OCI-LY7 (cell line): ENCODE measurements around the gene TPSG1.

ENCODE experiments used
- CTCF ChIP-seq: fragments of 200-600 bp; sonication (generic); conservative IDR thresholded peaks from 2 replicates; pipeline ENCODE4 v1.5.1; 2014; ENCODE audit warnings: mild to moderate bottlenecking, antibody characterized with exemption, low read length, moderate library complexity, mixed read lengths
- EZH2phosphoT487 ChIP-seq: fragments of 200-600 bp; sonication (generic); IDR thresholded peaks from 2 replicates; pipeline ENCODE4 v1.6.1; 2018; ENCODE audit warnings: low read depth, borderline replicate concordance, mild to moderate bottlenecking, mixed run types, antibody characterized with exemption, low read length, moderate library complexity, mixed read lengths

- TF ChIP-seq CTCF (no peak), EZH2phosphoT487 (no peak)
These were observed 36.2 kb upstream of the TPSG1 start for GRCh38 chr16:1261131-1261892.
